OCI-LY7 (cell line): ENCODE measurements around the gene KIZ. TPM values are rescaled to one million over a fixed set of nuclear protein-coding genes. Genes with fewer than 3 reads are reported as not detected.

Experiments
- BruUV-seq: library from RNA; stranded (reverse); fragments of 400-500 nt; replicated peaks from 2 replicates; lab custom pipeline; 2021; lab: Mats Ljungman, UMichigan
- CTCF ChIA-PET: fragments of 300-600 bp; sonication (Branson Sonifier 250); formaldehyde crosslinking; loops from one replicate; lab custom pipeline; 2022; ENCODE audit warnings: antibody characterized with exemption; ENCODE audit not compliant: unreplicated experiment; lab: Charles Lee
- POLR2A ChIA-PET: fragments of 300-600 bp; sonication (Branson Sonifier 250); formaldehyde crosslinking; loops from one replicate; lab custom pipeline; 2022; ENCODE audit warnings: antibody characterized with exemption; lab: Charles Lee
- DNase-seq: peaks from one replicate; pipeline ENCODE4 v3.0.0-alpha.2; 2015; ENCODE audit warnings: low spot score
- H2AFZ ChIP-seq: fragments of 200-600 bp; sonication (generic), shearing (Covaris generic); 2 replicates; pipeline ENCODE4 v1.6.1; 2014; ENCODE audit warnings: mild to moderate bottlenecking, antibody characterized with exemption, low read length, moderate library complexity
- H3K27ac ChIP-seq: fragments of 200-600 bp; sonication (generic); 2 replicates; pipeline ENCODE4 v1.5.1; 2014; ENCODE audit warnings: mixed run types, low read depth, mild to moderate bottlenecking, moderate library complexity, low read length, inconsistent platforms; ENCODE audit not compliant: poor library complexity, severe bottlenecking
- H3K36me3 ChIP-seq: fragments of 200-600 bp; sonication (generic); 2 replicates; pipeline ENCODE4 v1.6.1; 2014; ENCODE audit warnings: mild to moderate bottlenecking, antibody characterized with exemption, low read length, moderate library complexity, mixed read lengths; ENCODE audit not compliant: insufficient read depth
- H3K4me1 ChIP-seq: fragments of 200-600 bp; sonication (generic); 2 replicates; pipeline ENCODE4 v1.5.1; 2014; ENCODE audit warnings: mild to moderate bottlenecking, low read length; ENCODE audit not compliant: insufficient read depth, poor library complexity, severe bottlenecking
- H3K4me2 ChIP-seq: fragments of 200-600 bp; sonication (generic); 2 replicates; pipeline ENCODE4 v1.6.1; 2014; ENCODE audit warnings: mild to moderate bottlenecking, low read length
- H3K4me3 ChIP-seq: fragments of 200-600 bp; sonication (generic); 2 replicates; pipeline ENCODE4 v1.5.1; 2014; ENCODE audit warnings: mild to moderate bottlenecking, low read depth, low read length; ENCODE audit not compliant: poor library complexity, severe bottlenecking
- H3K79me2 ChIP-seq: fragments of 200-600 bp; sonication (generic); 2 replicates; pipeline ENCODE4 v1.6.1; 2016; ENCODE audit warnings: low read depth, mild to moderate bottlenecking, low read length, moderate library complexity, mixed read lengths; ENCODE audit not compliant: insufficient read depth
- H3K9me2 ChIP-seq: fragments of 200-600 bp; sonication (generic); 2 replicates; pipeline ENCODE4 v1.6.1; 2016; ENCODE audit warnings: mild to moderate bottlenecking, low read length, mixed read lengths; ENCODE audit not compliant: insufficient read depth
- H3K9me3 ChIP-seq: fragments of 200-600 bp; sonication (generic); 2 replicates; pipeline ENCODE4 v1.6.1; 2014; ENCODE audit warnings: mild to moderate bottlenecking, mixed run types, low read length, mixed read lengths
- H4K20me1 ChIP-seq: fragments of 200-600 bp; sonication (generic); 2 replicates; pipeline ENCODE4 v1.6.1; 2014; ENCODE audit warnings: mild to moderate bottlenecking, antibody characterized with exemption, low read length, moderate library complexity, mixed read lengths; ENCODE audit not compliant: insufficient read depth
- CTCF ChIP-seq: fragments of 200-600 bp; sonication (generic); conservative IDR thresholded peaks from 2 replicates; pipeline ENCODE4 v1.5.1; 2014; ENCODE audit warnings: mild to moderate bottlenecking, antibody characterized with exemption, low read length, moderate library complexity, mixed read lengths
- EZH2phosphoT487 ChIP-seq: fragments of 200-600 bp; sonication (generic); IDR thresholded peaks from 2 replicates; pipeline ENCODE4 v1.6.1; 2018; ENCODE audit warnings: low read depth, borderline replicate concordance, mild to moderate bottlenecking, mixed run types, antibody characterized with exemption, low read length, moderate library complexity, mixed read lengths
- intact Hi-C: fragments of 100-400 bp; cut with micrococcal nuclease; formaldehyde crosslinking; loops from one replicate; pipeline ENCODE4 v1.10.0; 2022; ENCODE audit not compliant: unreplicated experiment
- total RNA-seq, 2 experiments: library from RNA; depleted of rRNA in 1 of 2; stranded (reverse); fragments of >200 nt in 1 of 2; shearing (Covaris generic) in 1 of 2; gene quantifications; 2 replicates each; pipeline ENCODE4 v1.2.3, GENCODE V29; 2014 to 2022

The KIZ gene
- total RNA-seq, 2 experiments from 2014 or later = 16.0 to 23.7 TPM

GRCh38 chr20:21133917-21134622 is 8.2 kb downstream of the KIZ start:
- Histone ChIP-seq H3K36me3 (peaks cover 18% of the 10 kb centered on the region), H3K27ac (no peak overlapping the region), H3K9me3 (no peaks in the 10 kb centered on the region), H2AFZ (no peak overlapping the region), H3K4me1 (no peaks in the 10 kb centered on the region), H3K79me2 (no peaks in the 10 kb centered on the region), H3K4me3 (no peak overlapping the region), H3K9me2 (no peaks in the 10 kb centered on the region), H4K20me1 (no peaks in the 10 kb centered on the region), H3K4me2 (no peak overlapping the region)
- TF ChIP-seq EZH2phosphoT487 = no peak
- TF ChIP-seq CTCF = no peak
- no TSS peak for BruUV-seq
- DNase-seq = no peak
- POLR2A ChIA-PET = interaction anchor here (0.6 to 0.8 kb wide), 4 partner anchors 8 to 1813 kb away, joined by 3 to 4 read pairs (median 3); partner anchors contain the start of gene KIZ
- CTCF ChIA-PET = no interaction called here
- intact Hi-C loops = no loop called here

- Histone ChIP-seq H3K79me2 (no peaks in the 10 kb centered on the region), H3K4me2 (no peak overlapping the region), H3K9me2 (no peaks in the 10 kb centered on the region), H3K27ac (no peak overlapping the region), H3K4me3 (no peak overlapping the region), H3K36me3 (peaks cover 22% of the 10 kb centered on the region), H3K4me1 (no peaks in the 10 kb centered on the region), H3K9me3 (no peaks in the 10 kb centered on the region), H4K20me1 (no peaks in the 10 kb centered on the region), H2AFZ (no peak overlapping the region)
- DNase-seq = no peak
- no peak for TF ChIP-seq CTCF
- TF ChIP-seq EZH2phosphoT487 = no peak
- no TSS peak for BruUV-seq
- CTCF ChIA-PET = no interaction called here
- POLR2A ChIA-PET = interaction anchor here (0.6 to 0.8 kb wide), 4 partner anchors 9 to 1812 kb away, joined by 3 to 4 read pairs (median 3); partner anchors contain the start of gene KIZ
- intact Hi-C loops = no loop called here
These were observed 9.1 kb downstream of the KIZ start for GRCh38 chr20:21134883-21135493.
